ENCODE results near the gene CTNNA2. TPM values are rescaled to one million over a fixed set of nuclear protein-coding genes. Genes with fewer than 3 reads are reported as not detected.

The CTNNA2 gene
- polyA plus RNA-seq, 2 of the 4 experiments (the other 2 are of a cell fraction), result 0.50 to 0.94 TPM

DNA sequence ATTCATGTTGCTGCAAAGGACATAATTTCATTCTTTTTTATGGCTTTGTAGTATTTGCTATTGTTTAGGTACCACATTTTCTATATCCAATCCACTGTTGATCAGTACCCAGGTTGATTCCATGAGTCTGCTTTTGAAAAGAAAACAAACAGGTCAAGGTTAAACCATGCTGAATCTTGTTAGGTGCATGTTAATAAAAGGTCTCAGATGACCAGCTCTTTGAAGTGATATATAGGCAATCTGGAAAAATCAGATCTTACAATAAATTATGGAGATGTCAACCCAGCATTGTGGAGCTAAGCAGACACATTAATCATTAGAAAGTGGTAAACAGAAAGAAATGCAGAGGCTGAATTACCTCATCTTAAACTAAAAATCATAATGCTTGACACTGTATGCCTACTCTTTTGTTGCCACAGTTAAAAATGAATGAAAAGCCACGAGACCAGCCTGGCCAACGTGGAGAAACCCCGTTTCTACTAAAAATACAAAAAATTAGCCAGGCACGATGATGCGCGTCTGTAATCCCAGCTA is 246.0 kb downstream of the CTNNA2 start:
- 48% methylated on average over 6 of the region's 6 CpGs for WGBS (ENCODE audit: missing lambda C conversion rate)
- no peak overlapping the region for H3K27ac ChIP-seq
- ChIA-PET POLR2A (no interaction called here), CTCF (interaction anchor here (0.9 to 1.3 kb wide), 2 partner anchors 9 to 13 kb away, joined by 4 read pairs; no protein-coding TSS in a partner anchor)
- DNase-seq (ENCODE audit: low read depth in 1 of 2, low spot score in 1 of 2), result no peak
- no peak for FAIRE-seq
- no peak for ATAC-seq
- TF ChIP-seq JUN (IDR thresholded peaks at IDR 0.05) (no peak), USF2 (IDR thresholded peaks at IDR 0.05) (no peak), SREBF2 (IDR thresholded peaks at IDR 0.05) (no peak), ZSCAN20 (CRISPR knock-in tag; IDR thresholded peaks at IDR 0.05) (no peak), MAFK (IDR thresholded peaks at IDR 0.05; ENCODE audit: partially characterized antibody) (no peak), TP53 (CRISPR knock-in tag; IDR thresholded peaks at IDR 0.05) (no peak)
- H3K9me3 ChIP-seq, result no peaks in the 10 kb centered on the region
- H3K4me1 ChIP-seq, result no peaks in the 10 kb centered on the region
- no peak overlapping the region for H3K4me2 ChIP-seq
- H3K4me3 ChIP-seq, result no peak overlapping the region

DNA sequence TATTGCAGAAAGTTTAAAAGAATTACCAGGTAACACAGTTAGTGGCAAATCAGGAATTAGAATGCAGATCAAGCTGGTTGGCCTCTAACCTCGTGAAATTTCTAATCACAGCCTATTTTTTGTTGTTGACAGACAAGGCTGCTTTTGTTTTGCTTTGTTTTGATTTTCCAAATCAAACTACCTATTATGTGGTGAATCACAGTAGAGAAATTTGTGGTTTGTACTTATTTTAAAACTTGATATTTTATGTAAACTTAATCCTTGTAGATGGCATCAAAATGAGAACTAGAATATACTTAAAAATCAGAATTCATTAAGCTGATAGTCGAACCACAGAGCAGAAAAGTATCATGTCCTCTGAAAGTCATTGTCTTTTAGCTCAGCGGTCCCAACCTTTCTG is 258.1 kb downstream of the CTNNA2 start:
- no peak overlapping the region for H3K4me3 ChIP-seq
- FAIRE-seq (no peak), DNase-seq (ENCODE audit: low read depth in 1 of 2, low spot score in 1 of 2) (no peak), ATAC-seq (no peak)
- H3K4me1 ChIP-seq, result no peaks in the 10 kb centered on the region
- H3K4me2 ChIP-seq, result no peak overlapping the region
- 0 out of 3 replicates have a peak, but pooled peaks cover 3% of the 10 kb centered on the region for H3K9me3 ChIP-seq
- H3K27ac ChIP-seq, result no peak overlapping the region
- ChIA-PET CTCF (interaction anchor here (1.1 to 1.5 kb wide), 2 partner anchors 12 to 17 kb away, joined by 3 to 4 read pairs; no protein-coding TSS in a partner anchor), POLR2A (no interaction called here)
- 15% methylated on average over 3 of the region's 3 CpGs for WGBS (ENCODE audit: missing lambda C conversion rate)
- TF ChIP-seq ATOH8 (CRISPR knock-in tag; IDR thresholded peaks at IDR 0.05; ENCODE audit: low read depth) (no peak), CEBPB (IDR thresholded peaks at IDR 0.05) (no peak), ZFP36 (IDR thresholded peaks at IDR 0.05; ENCODE audit: borderline replicate concordance, partially characterized antibody) (no peak), KDM5A (IDR thresholded peaks at IDR 0.05) (no peak), MYC (IDR thresholded peaks at IDR 0.05; ENCODE audit: borderline replicate concordance, low read length) (no peak)
- TF ChIP-seq, protein P1, sequence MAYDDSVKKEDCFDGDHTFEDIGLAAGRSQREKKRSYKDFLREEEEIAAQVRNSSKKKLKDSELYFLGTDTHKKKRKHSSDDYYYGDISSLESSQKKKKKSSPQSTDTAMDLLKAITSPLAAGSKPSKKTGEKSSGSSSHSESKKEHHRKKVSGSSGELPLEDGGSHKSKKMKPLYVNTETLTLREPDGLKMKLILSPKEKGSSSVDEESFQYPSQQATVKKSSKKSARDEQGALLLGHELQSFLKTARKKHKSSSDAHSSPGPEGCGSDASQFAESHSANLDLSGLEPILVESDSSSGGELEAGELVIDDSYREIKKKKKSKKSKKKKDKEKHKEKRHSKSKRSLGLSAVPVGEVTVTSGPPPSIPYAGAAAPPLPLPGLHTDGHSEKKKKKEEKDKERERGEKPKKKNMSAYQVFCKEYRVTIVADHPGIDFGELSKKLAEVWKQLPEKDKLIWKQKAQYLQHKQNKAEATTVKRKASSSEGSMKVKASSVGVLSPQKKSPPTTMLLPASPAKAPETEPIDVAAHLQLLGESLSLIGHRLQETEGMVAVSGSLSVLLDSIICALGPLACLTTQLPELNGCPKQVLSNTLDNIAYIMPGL (CRISPR knock-in tag; IDR thresholded peaks at IDR 0.05; ENCODE audit: borderline replicate concordance), result no peak

DNA sequence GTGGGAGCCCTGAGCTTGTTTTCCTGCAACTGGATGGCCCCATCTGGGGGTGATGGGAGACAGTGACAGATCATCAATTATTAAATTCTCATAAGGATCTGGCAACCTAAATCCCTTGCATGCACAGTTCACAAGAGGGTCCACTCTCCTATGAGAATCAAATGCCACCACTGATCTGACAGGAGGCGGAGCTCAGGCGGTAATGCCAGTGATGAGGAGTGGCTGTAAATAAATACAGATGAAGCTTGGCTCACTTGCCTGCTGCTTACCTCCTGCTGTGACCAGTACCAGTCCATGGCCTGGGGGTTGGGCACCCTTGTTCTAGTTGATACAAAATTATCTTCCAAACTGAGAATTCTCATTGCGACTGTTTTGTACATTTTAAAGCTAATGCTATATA is 258.6 kb downstream of the CTNNA2 start:
- no peak for ATAC-seq
- Histone ChIP-seq H3K27ac (no peak overlapping the region), H3K4me2 (no peak overlapping the region), H3K9me3 (0 out of 3 replicates have a peak, but pooled peaks cover 3% of the 10 kb centered on the region), H3K4me3 (no peak overlapping the region), H3K4me1 (no peaks in the 10 kb centered on the region)
- ChIA-PET CTCF (interaction anchor here (1.1 to 1.5 kb wide), 2 partner anchors 13 to 16 kb away, joined by 3 to 4 read pairs; no protein-coding TSS in a partner anchor), POLR2A (no interaction called here)
- FAIRE-seq, result no peak
- 71% methylated on average over 3 of the region's 3 CpGs for WGBS (ENCODE audit: missing lambda C conversion rate)
- no peak for DNase-seq (ENCODE audit: low read depth in 1 of 2, low spot score in 1 of 2)
- no peak for TF ChIP-seq RCOR1 (IDR thresholded peaks at IDR 0.05; ENCODE audit: low read depth, low read length)
- TF ChIP-seq, protein P2, sequence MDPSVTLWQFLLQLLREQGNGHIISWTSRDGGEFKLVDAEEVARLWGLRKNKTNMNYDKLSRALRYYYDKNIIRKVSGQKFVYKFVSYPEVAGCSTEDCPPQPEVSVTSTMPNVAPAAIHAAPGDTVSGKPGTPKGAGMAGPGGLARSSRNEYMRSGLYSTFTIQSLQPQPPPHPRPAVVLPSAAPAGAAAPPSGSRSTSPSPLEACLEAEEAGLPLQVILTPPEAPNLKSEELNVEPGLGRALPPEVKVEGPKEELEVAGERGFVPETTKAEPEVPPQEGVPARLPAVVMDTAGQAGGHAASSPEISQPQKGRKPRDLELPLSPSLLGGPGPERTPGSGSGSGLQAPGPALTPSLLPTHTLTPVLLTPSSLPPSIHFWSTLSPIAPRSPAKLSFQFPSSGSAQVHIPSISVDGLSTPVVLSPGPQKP (IDR thresholded peaks at IDR 0.05; ENCODE audit: low read depth, low read length), result no peak
- no peak for TF ChIP-seq JUN (IDR thresholded peaks at IDR 0.05)
- TF ChIP-seq PHF8 (IDR thresholded peaks at IDR 0.05; ENCODE audit: borderline replicate concordance, low read depth), result no peak
- TF ChIP-seq RFX5 (IDR thresholded peaks at IDR 0.05), result no peak

Data from A549 (cell line).